Natural killer cell (primary cell): ENCODE results near the gene PDZRN3. TPM values are rescaled to one million over a fixed set of nuclear protein-coding genes. Genes with fewer than 3 reads are reported as not detected.

ENCODE experiments used
- ATAC-seq, 3 donors: fragments of 150-1000 bp in 2 of 3; fragments of 200-7000 bp in 1 of 3; cut with Tn5 transposase; 1 replicate in 1 of 3; 2 replicates in 2 of 3; pipeline ENCODE4 v1.10.0; 2021; ENCODE audit warnings: mild to moderate bottlenecking in 2 of 3, moderate library complexity in 2 of 3
- DNase-seq, 2 donors: peaks; one replicate each; pipeline versions ENCODE4 v3.0.0 to v3.0.0-alpha.2; 2013 to 2021; ENCODE audit warnings: mixed read lengths in 1 of 2
- H3K27ac ChIP-seq: one replicate; pipeline ENCODE4 v1.5.1; 2013; ENCODE audit warnings: mild to moderate bottlenecking, low read length
- H3K27me3 ChIP-seq: one replicate; pipeline ENCODE4 v1.6.1; 2013; ENCODE audit warnings: low read length; ENCODE audit not compliant: control insufficient read depth, insufficient read depth
- H3K36me3 ChIP-seq: one replicate; pipeline ENCODE4 v1.6.1; 2013; ENCODE audit warnings: low read length; ENCODE audit not compliant: control insufficient read depth, insufficient read depth
- H3K4me1 ChIP-seq: one replicate; pipeline ENCODE4 v1.6.1; 2013; ENCODE audit warnings: low read length; ENCODE audit not compliant: control insufficient read depth, insufficient read depth
- H3K4me3 ChIP-seq: one replicate; pipeline ENCODE4 v1.5.1; 2013; ENCODE audit warnings: low read length
- H3K9me3 ChIP-seq: one replicate; pipeline ENCODE4 v1.6.1; 2013; ENCODE audit warnings: low read length; ENCODE audit not compliant: control insufficient read depth, insufficient read depth
- H3K27ac Mint-ChIP-seq, 2 donors: one replicate each; pipeline ENCODE4 v1.8.0; 2022; ENCODE audit warnings: mild to moderate bottlenecking in 2 of 2, mixed read lengths in 2 of 2, moderate library complexity in 1 of 2
- H3K27me3 Mint-ChIP-seq, 2 donors: one replicate each; pipeline ENCODE4 v1.8.0; 2022; ENCODE audit warnings: low read depth in 2 of 2, mixed read lengths in 2 of 2
- H3K36me3 Mint-ChIP-seq: one replicate; pipeline ENCODE4 v1.8.0; 2022; ENCODE audit warnings: mixed read lengths
- H3K4me1 Mint-ChIP-seq, 2 donors: one replicate each; pipeline ENCODE4 v1.8.0; 2022; ENCODE audit warnings: mixed read lengths in 2 of 2
- H3K4me3 Mint-ChIP-seq: one replicate; pipeline ENCODE4 v1.8.0; 2022; ENCODE audit warnings: mild to moderate bottlenecking, moderate library complexity, mixed read lengths
- H3K9me3 Mint-ChIP-seq, 2 donors: one replicate each; pipeline ENCODE4 v1.8.0; 2022; ENCODE audit warnings: mixed read lengths in 2 of 2
- WGBS: methylation state at CpG from one replicate; pipeline ENCODE4 v1.1.7; 2013; ENCODE audit warnings: missing lambda C conversion rate; ENCODE audit not compliant: insufficient coverage; 5-methylcytosine and 5-hydroxymethylcytosine counted together
- intact Hi-C: fragments of 100-400 bp; cut with micrococcal nuclease; formaldehyde crosslinking; loops from one replicate; pipeline ENCODE4 v1.14.2; 2022
- total RNA-seq, 4 donors: library from RNA; stranded (reverse); fragments of 120-200 nt in 1 of 4; gene quantifications; one replicate each; pipeline versions ENCODE4 v1.2.3 to v1.2.4, GENCODE V29; 2013 to 2022
- TF ChIP-seq, protein P1 (sequence below): fragments of 200-600 bp; IDR thresholded peaks from one replicate; pipeline ENCODE4 v1.8.0; 2022; ENCODE audit warnings: antibody characterized with exemption

The PDZRN3 gene
- total RNA-seq, 3 donors from 2014 or later (not counting 1 experiment from before 2014, with no cell fraction given), result not detected

DNA sequence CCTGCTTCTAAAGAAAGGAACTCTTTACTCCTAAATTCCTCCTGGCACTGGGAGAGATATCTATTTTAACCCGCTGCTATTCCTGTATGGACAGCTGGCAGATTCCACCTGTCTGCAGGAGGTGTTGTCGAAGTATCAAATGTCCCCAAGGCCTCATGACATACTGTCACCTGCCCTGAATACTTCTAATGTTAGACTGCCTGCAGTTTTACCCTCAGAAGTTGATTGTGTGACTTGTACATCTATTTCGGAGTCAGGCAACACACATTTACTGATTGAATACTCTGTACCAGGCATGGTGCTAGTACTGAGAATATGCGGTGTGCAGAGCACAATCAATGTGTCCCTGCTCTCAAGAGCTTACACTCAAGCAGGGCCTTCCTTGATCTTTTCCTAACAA lies 38.6 kb downstream of the PDZRN3 start:
- DNase-seq (no peak), ATAC-seq (no peak)
- Mint-ChIP-seq H3K27me3 (no peaks in the 10 kb centered on the region), H3K36me3 (no peaks in the 10 kb centered on the region), H3K27ac (no peak overlapping the region), H3K4me1 (no peaks in the 10 kb centered on the region), H3K4me3 (no peak overlapping the region), H3K9me3 (peaks cover 0 to 3% of the 10 kb centered on the region in 2 donors)
- Histone ChIP-seq H3K9me3 (no peaks in the 10 kb centered on the region), H3K27ac (no peak overlapping the region), H3K4me3 (no peak overlapping the region), H3K36me3 (no peaks in the 10 kb centered on the region), H3K27me3 (no peaks in the 10 kb centered on the region), H3K4me1 (no peaks in the 10 kb centered on the region)
- intact Hi-C loops, result no loop called here
- 91% methylated on average over 4 of the region's 4 CpGs for WGBS
- TF ChIP-seq, protein P1, sequence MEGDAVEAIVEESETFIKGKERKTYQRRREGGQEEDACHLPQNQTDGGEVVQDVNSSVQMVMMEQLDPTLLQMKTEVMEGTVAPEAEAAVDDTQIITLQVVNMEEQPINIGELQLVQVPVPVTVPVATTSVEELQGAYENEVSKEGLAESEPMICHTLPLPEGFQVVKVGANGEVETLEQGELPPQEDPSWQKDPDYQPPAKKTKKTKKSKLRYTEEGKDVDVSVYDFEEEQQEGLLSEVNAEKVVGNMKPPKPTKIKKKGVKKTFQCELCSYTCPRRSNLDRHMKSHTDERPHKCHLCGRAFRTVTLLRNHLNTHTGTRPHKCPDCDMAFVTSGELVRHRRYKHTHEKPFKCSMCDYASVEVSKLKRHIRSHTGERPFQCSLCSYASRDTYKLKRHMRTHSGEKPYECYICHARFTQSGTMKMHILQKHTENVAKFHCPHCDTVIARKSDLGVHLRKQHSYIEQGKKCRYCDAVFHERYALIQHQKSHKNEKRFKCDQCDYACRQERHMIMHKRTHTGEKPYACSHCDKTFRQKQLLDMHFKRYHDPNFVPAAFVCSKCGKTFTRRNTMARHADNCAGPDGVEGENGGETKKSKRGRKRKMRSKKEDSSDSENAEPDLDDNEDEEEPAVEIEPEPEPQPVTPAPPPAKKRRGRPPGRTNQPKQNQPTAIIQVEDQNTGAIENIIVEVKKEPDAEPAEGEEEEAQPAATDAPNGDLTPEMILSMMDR, result no peak

DNA sequence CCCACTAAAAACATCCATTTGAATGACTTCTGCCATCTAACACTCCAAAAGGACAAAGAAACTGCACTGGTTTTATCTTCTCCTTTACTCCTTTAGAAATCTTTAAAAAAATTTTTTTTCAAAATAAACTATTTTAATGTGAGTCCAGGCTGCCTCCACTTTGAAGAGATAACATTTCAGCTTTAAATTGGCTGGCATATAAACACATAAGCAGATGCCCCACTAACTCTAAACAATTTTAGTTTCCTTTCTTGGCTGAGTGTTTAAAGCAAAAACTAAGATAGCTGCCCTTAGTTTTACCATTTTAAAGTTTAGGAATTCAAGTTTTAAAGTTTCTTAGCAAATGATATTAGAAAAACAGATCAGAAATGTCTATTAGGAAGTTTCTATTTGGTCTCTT lies 39.9 kb downstream of the PDZRN3 start:
- H3K27me3 Mint-ChIP-seq, result no peaks in the 10 kb centered on the region
- ATAC-seq (no peak), DNase-seq (no peak)
- no peak overlapping the region for H3K27ac Mint-ChIP-seq
- H3K36me3 Mint-ChIP-seq, result no peaks in the 10 kb centered on the region
- H3K4me1 Mint-ChIP-seq, result no peaks in the 10 kb centered on the region
- Histone ChIP-seq H3K4me3 (no peak overlapping the region), H3K4me1 (no peaks in the 10 kb centered on the region), H3K27me3 (no peaks in the 10 kb centered on the region), H3K36me3 (no peaks in the 10 kb centered on the region), H3K9me3 (no peaks in the 10 kb centered on the region), H3K27ac (no peak overlapping the region)
- H3K9me3 Mint-ChIP-seq, result peaks cover 0 to 3% of the 10 kb centered on the region in 2 donors
- H3K4me3 Mint-ChIP-seq, result no peak overlapping the region
- intact Hi-C loops, result no loop called here
- TF ChIP-seq, protein P1, result no peak

GRCh38 chr3:73582535-73582934 lies 42.2 kb downstream of the PDZRN3 start:
- H3K27me3 Mint-ChIP-seq, result no peaks in the 10 kb centered on the region
- H3K4me3 Mint-ChIP-seq, result no peak overlapping the region
- no peaks in the 10 kb centered on the region for H3K4me1 Mint-ChIP-seq
- ATAC-seq (no peak), DNase-seq (no peak)
- no peak overlapping the region for H3K4me3 ChIP-seq
- H3K27ac Mint-ChIP-seq, result no peak overlapping the region
- no peaks in the 10 kb centered on the region for H3K9me3 ChIP-seq
- no peaks in the 10 kb centered on the region for H3K36me3 ChIP-seq
- WGBS, result 95% methylated on average over 4 of the region's 4 CpGs
- H3K27ac ChIP-seq, result no peak overlapping the region
- peaks cover 2 to 8% of the 10 kb centered on the region in 2 donors for H3K9me3 Mint-ChIP-seq
- H3K36me3 Mint-ChIP-seq, result no peaks in the 10 kb centered on the region
- intact Hi-C loops, result no loop called here
- no peaks in the 10 kb centered on the region for H3K27me3 ChIP-seq
- TF ChIP-seq, protein P1, result no peak
- no peaks in the 10 kb centered on the region for H3K4me1 ChIP-seq

GRCh38 chr3:73581134-73581846 lies 43.5 kb downstream of the PDZRN3 start:
- ATAC-seq (no peak), DNase-seq (no peak)
- no peak overlapping the region for H3K4me3 ChIP-seq
- WGBS, result 88% methylated on average over 1 of the region's 2 CpGs
- no peaks in the 10 kb centered on the region for H3K36me3 Mint-ChIP-seq
- H3K27ac Mint-ChIP-seq, result no peak overlapping the region
- H3K4me1 ChIP-seq, result no peaks in the 10 kb centered on the region
- no peaks in the 10 kb centered on the region for H3K27me3 ChIP-seq
- no peaks in the 10 kb centered on the region for H3K27me3 Mint-ChIP-seq
- no peaks in the 10 kb centered on the region for H3K4me1 Mint-ChIP-seq
- H3K36me3 ChIP-seq, result no peaks in the 10 kb centered on the region
- H3K9me3 ChIP-seq, result no peaks in the 10 kb centered on the region
- H3K9me3 Mint-ChIP-seq, result peaks cover 2 to 8% of the 10 kb centered on the region in 2 donors
- TF ChIP-seq, protein P1, result no peak
- no peak overlapping the region for H3K4me3 Mint-ChIP-seq
- intact Hi-C loops, result no loop called here
- no peak overlapping the region for H3K27ac ChIP-seq
